H4 (cell line): ENCODE measurements around the gene KLHL29. TPM values are rescaled to one million over a fixed set of nuclear protein-coding genes. Genes with fewer than 3 reads are reported as not detected.

ENCODE experiments used
- DNase-seq: peaks from one replicate; pipeline ENCODE4 v3.0.0-alpha.2; 2015; ENCODE audit warnings: low spot score
- total RNA-seq: library from RNA; depleted of rRNA; stranded (reverse); fragments of >200 nt; shearing (Covaris generic); gene quantifications from 2 replicates; pipeline ENCODE4 v1.2.3, GENCODE V29; 2014

KLHL29 gene
- total RNA-seq, 1 experiment from 2014 or later = 1.8 TPM

GRCh38 chr2:23675506-23675905 is 290.5 kb downstream of the KLHL29 start:
- DNase-seq = no peak

- DNase-seq = no peak
These were observed 292.9 kb downstream of the KLHL29 start for GRCh38 chr2:23677836-23678235.

GRCh38 chr2:23679044-23679443 is 294.1 kb downstream of the KLHL29 start:
- DNase-seq = no peak

DNA sequence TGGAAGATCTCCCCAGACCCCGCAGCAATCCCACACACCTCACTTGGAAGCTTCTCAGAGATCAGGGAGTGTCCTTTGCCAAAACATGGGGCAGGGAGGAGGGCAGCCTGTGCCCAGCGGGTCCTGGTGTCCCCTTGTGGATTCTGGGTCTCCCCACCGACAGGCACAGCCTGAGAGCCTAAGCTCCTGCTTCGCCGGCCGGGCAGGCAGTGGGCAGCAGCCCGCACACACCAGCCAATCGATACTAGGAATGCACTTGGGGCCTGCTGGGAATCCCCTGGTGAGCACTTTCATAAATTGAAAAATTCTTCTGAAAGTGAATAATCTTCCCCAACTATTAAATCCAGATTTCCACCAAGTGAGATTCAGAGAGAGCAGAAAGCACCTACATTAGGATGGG is 296.0 kb downstream of the KLHL29 start:
- no peak for DNase-seq

DNA sequence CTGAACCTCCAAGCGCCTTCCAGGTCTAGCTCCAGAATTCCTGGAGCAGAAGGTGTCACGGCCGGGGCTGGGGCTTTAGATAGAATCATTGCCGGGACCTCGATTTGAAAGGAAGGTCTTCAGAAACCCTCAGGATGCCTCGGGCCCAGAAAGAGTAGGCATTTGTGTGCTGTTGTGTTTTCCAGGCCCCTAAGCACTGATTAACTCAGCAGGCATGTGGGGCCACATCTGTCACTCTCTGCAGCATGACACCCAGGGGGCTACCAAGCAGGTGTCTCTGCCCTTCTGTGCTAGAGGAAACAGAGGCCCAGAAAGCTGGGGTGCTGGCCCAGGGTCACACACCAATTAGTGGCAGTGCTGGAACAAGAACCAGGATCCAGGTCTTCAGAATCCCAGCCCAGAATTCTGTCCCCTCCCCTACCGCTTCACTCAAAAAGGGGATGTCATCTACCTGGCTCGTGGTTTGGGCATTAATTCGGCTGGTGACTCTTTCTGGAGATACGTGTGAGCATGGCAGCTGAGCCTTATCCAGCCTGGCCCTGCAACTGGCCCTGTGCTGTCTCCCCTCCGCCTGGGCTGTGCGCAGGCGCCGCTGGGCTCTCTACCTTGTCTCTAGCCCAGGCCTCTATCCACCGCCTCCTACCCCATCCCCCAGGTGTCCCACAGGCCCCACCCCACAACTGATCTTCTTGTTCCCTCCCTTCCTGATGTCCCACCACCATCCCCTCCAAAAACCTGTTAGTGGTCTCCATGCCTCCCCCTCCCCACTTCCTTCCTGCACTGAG is 296.6 kb downstream of the KLHL29 start:
- no peak for DNase-seq

GRCh38 chr2:23682481-23682880 is 297.5 kb downstream of the KLHL29 start:
- no peak for DNase-seq

DNA sequence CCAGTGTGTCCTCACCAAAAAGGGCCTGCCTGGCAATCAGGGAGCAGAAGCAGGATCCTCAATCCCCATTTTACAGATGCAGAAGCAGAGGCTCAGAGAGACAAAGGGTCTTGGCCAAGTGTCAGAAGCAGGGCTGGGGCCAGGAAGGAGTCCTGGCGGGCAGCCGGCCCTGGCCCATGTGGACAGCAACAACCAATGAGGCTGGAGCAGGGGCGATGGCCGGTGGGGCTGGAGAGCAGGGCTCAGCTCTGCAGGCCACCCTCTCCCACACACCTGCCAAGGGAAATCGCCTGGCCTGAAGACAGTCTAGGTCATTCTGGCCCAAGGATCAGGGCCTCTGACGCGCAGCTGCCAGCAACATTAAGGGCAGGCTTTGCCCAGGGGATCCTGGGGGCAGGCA is 298.0 kb downstream of the KLHL29 start:
- no peak for DNase-seq

DNA sequence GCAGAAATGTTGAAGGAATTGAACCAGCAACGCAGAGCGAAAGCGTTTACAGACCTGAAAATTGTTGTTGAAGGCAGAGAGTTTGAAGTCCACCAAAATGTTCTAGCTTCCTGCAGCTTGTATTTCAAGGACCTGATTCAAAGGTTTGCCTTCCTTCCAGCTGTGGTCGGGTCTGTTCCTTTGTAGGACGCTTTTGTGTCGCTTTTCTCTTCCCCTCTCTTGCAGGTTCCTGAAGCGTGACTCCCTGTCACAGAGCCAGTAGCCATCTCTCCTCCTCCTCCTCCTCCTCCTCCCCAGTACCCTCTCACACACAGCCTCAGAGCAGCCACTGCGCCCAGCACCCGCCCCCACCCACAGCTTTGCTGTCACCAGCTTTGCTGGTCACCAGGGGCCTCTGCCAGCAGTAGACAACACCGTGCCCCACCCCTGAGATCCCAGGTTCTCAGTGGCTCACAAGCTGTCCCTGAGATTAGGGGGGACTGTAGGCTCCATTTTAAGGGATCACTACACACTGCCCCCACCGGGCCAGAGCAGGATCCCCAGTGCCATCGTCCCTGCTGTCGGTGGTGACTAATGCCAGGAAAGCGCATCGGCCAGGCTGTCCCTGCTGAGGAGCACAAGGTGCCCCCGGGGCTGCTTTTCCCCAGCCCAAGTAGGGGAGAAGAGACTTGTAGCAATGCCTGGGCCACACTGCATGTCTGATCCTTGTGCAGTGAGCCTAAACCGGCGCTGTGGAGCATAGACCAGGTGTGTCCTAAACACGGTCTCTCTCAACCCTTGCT is 299.6 kb downstream of the KLHL29 start:
- no peak for DNase-seq

DNA sequence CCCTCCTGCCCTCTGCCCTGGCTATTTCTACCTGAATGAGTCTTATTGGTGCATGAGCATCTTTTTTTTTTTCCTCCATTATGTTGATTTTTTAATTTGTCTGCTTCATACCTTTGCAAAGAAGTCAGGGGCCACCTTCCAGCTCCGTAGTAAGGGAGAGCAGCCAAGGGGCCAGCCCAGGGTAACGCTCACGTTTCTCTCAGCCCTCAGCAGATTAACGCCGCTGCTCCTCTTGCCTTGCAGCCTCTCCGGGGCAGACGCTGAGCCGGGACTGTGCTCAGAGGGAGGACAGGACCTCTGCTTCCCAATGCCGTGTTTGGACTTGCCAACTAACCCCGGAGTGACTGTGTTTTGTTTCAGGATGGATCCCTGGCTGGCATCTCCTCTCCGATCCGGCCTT is 300.2 kb downstream of the KLHL29 start:
- DNase-seq = no peak

GRCh38 chr2:23685706-23686105 is 300.7 kb downstream of the KLHL29 start:
- DNase-seq = no peak

GRCh38 chr2:23686405-23687029 is 301.5 kb downstream of the KLHL29 start:
- DNase-seq = no peak

GRCh38 chr2:23687214-23687613 is 302.2 kb downstream of the KLHL29 start:
- DNase-seq = no peak

DNA sequence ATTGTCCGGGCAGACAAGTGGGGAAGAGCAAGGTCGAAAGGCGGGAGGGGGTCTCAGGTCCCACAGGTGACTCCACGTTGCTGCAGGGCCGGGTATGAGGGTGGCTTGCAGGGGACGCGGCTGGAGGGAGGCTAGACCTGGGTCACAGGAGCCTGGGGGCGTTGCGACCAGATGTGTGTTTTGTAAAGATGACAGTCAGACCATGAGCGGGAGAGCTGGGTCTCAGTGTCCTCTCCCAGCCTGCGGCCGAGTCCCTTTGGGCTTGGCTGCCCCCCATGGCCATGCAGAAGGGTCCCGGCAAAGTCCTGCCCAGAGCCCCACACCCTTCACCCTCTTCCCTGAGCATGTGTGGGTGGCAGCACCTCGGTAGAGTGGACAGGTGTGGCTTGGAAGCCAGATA is 302.7 kb downstream of the KLHL29 start:
- DNase-seq = no peak

GRCh38 chr2:23688486-23689130 is 303.6 kb downstream of the KLHL29 start:
- DNase-seq = no peak

DNA sequence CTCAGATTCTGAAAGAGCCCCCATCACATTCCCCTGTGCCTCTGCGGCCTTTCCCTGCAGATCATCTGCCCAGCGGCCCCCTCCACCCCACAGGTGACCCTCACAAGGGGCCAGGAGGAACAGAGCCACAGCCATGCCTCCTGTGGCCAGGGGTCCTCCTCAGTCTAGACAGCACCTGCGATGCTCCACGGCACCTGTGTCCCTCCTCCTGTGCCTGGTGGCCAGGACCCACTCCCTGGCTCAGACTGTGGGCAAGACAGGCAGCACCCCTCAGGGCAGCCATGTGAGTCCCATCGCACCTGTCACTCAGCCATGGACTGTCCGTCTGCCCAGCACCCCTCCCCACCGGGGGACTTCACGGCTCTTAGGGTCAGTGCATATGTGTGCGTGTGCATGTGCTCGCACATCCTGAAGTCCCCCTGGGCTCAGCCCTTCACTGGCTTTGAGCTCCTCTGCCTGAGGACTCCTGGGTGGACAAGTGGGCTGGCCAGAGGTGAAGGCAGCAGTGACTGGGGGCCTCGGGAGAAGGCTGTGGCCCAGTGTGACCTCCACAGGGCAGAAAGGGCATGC is 304.2 kb downstream of the KLHL29 start:
- no peak for DNase-seq

GRCh38 chr2:23689891-23690290 is 304.9 kb downstream of the KLHL29 start:
- DNase-seq = no peak

GRCh38 chr2:23690421-23691105 is 305.6 kb downstream of the KLHL29 start:
- DNase-seq = no peak

DNA sequence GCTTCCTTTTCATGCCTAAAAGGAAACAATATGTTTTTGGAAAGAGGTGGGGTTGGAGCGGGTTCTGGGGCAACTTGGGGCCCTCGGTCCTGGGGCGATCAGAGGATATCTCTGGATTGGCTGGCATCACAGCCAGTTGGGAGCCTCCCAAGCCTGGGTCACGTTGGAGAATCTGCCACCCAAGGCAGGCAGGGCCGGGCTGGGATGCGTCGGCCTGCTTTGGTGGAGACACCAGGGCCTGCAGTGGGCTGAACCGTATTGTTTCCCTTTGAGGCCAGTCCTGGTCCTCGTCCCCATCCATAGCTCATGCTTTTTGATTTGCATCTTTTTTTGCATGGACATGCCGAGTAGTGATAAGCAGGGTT is 306.1 kb downstream of the KLHL29 start:
- DNase-seq = no peak

DNA sequence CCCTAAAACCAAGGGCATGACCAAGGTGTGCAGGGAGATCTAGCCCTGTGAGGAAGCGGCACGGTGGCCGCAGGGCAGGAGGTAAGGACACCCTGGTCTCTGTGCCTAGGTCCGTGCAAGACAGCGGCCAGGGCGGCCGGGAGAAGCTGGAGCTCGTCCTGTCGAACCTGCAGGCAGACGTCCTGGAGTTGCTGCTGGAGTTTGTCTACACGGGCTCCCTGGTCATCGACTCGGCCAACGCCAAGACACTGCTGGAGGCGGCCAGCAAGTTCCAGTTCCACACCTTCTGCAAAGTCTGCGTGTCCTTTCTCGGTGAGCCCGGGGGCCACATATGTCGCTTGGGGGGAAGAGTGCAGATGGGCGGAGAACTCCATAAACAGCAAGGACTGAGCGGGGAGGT is 306.6 kb downstream of the KLHL29 start:
- DNase-seq = no peak

- DNase-seq = no peak
These were observed 307.3 kb downstream of the KLHL29 start for GRCh38 chr2:23692263-23692662.

GRCh38 chr2:23692851-23693605 is 308.0 kb downstream of the KLHL29 start:
- DNase-seq = no peak
